Body of pancreas (tissue), 4 donors: Measurements from ENCODE around the gene APMAP. TPM values are rescaled to one million over a fixed set of nuclear protein-coding genes. Genes with fewer than 3 reads are reported as not detected.

Experiments used
- ATAC-seq: fragments of 150-250 bp; one replicate; pipeline ENCODE4 v1.9.1; 2016
- DNase-seq, 4 donors: peaks; one replicate each; pipeline ENCODE4 v3.0.0-alpha.2; 2019
- H3K27ac ChIP-seq, 4 donors: fragments of 200-600 bp; sonication (generic); 1 replicate in 3 of 4; 2 replicates in 1 of 4; pipeline versions ENCODE4 v1.5.1 to v1.6.1; 2016 to 2019; ENCODE audit warnings: mild to moderate bottlenecking in 1 of 4, mixed read lengths in 1 of 4, moderate library complexity in 1 of 4
- H3K27me3 ChIP-seq, 2 donors: fragments of 200-600 bp; sonication (generic); one replicate each; pipeline ENCODE4 v1.6.0; 2016; ENCODE audit warnings: mild to moderate bottlenecking in 1 of 2
- H3K36me3 ChIP-seq, 2 donors: fragments of 200-600 bp; sonication (generic); replicated peaks in 1 of 2; 2 replicates each; pipeline ENCODE4 v1.5.1; 2016; ENCODE audit warnings: low read depth in 2 of 2; ENCODE audit not compliant: insufficient read depth in 1 of 2
- H3K4me1 ChIP-seq: fragments of 200-600 bp; sonication (generic); one replicate; pipeline ENCODE4 v1.6.0; 2016
- H3K4me3 ChIP-seq, 2 donors: fragments of 200-600 bp; sonication (generic); 1 replicate in 1 of 2; 2 replicates in 1 of 2; pipeline ENCODE4 v1.5.1; 2016 to 2019
- H3K9me3 ChIP-seq, 3 donors: fragments of 200-600 bp; sonication (generic); 1 replicate in 2 of 3; 2 replicates in 1 of 3; pipeline ENCODE4 v1.5.1; 2016
- POLR2A ChIP-seq, 3 donors: fragments of 450-650 bp; IDR thresholded peaks; one replicate each; pipeline ENCODE4 v1.6.1; 2016; ENCODE audit warnings: antibody characterized with exemption in 3 of 3, mild to moderate bottlenecking in 2 of 3
- WGBS, 2 donors: methylation state at CpG; one replicate each; pipeline ENCODE4 v1.1.5; 2017; 5-methylcytosine and 5-hydroxymethylcytosine counted together
- intact Hi-C: fragments of 100-400 bp; cut with DNase I; formaldehyde crosslinking; loops from one replicate; pipeline ENCODE4 v1.15.1; 2023
- total RNA-seq, 2 donors: library from RNA; depleted of rRNA; stranded (reverse); fragments of >200 nt; gene quantifications; one replicate each; pipeline ENCODE4 v1.1.0, GENCODE V29; 2016
- TF ChIP-seq, protein P1 (sequence below), 7 experiments: fragments of 450-650 bp in 4 of 7; fragments of 200-600 bp in 3 of 7; sonication (generic) in 3 of 7; IDR thresholded peaks; one replicate each; pipeline ENCODE4 v1.5.1; 2016 to 2019; ENCODE audit warnings: antibody characterized with exemption in 7 of 7

APMAP gene
- total RNA-seq, 2 donors from 2014 or later, result 38.9 to 51.4 TPM

DNA sequence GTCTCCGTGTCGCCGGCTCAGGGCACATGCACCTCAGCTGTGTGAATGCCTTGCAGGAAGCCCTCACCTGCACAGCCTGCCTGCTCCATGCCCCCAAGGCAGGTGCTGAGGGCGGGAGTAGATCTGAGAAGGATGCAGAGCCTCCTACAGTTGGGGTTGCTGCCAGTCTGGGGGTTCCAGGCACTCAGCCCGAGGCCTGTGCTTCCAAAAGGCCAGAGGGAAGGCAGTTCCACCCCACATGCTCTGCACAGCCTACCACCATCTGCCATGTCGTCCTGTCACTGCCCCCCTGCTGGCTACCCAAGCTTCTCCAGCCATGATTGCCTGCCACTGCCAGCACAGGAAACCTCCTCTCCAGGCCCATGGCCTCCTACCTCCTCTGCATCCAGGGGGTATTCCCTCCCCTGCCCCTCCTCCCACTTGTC, 46.1 kb upstream of the APMAP start:
- H3K27ac ChIP-seq, result peak overlapping the region; percentile 48 to 85 (median 83)
- intact Hi-C loops, result no loop called here
- no peak overlapping the region for H3K4me3 ChIP-seq
- H3K9me3 ChIP-seq, result no peaks in the 10 kb centered on the region
- DNase-seq (peak in 1 of 4 donors; percentile 8), ATAC-seq (no peak)
- H3K27me3 ChIP-seq, result no peaks in the 10 kb centered on the region
- H3K36me3 ChIP-seq, result no peaks in the 10 kb centered on the region
- peaks cover 96% of the 10 kb centered on the region for H3K4me1 ChIP-seq
- TF ChIP-seq POLR2A (IDR thresholded peaks at IDR 0.05), result no peak
- TF ChIP-seq, protein P1, sequence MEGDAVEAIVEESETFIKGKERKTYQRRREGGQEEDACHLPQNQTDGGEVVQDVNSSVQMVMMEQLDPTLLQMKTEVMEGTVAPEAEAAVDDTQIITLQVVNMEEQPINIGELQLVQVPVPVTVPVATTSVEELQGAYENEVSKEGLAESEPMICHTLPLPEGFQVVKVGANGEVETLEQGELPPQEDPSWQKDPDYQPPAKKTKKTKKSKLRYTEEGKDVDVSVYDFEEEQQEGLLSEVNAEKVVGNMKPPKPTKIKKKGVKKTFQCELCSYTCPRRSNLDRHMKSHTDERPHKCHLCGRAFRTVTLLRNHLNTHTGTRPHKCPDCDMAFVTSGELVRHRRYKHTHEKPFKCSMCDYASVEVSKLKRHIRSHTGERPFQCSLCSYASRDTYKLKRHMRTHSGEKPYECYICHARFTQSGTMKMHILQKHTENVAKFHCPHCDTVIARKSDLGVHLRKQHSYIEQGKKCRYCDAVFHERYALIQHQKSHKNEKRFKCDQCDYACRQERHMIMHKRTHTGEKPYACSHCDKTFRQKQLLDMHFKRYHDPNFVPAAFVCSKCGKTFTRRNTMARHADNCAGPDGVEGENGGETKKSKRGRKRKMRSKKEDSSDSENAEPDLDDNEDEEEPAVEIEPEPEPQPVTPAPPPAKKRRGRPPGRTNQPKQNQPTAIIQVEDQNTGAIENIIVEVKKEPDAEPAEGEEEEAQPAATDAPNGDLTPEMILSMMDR (IDR thresholded peaks at IDR 0.05), result no peak
- 78 to 83% methylated on average over 6 of the region's 6 CpGs for WGBS, 2 donors

GRCh38 chr20:25038103-25038410, 45.5 kb upstream of the APMAP start:
- Histone ChIP-seq H3K4me1 (peaks cover 96% of the 10 kb centered on the region), H3K27me3 (no peaks in the 10 kb centered on the region), H3K27ac (peak overlapping the region; percentile 48 to 85 (median 83)), H3K4me3 (no peak overlapping the region), H3K9me3 (no peaks in the 10 kb centered on the region), H3K36me3 (no peaks in the 10 kb centered on the region)
- no peak for TF ChIP-seq POLR2A (IDR thresholded peaks at IDR 0.05)
- TF ChIP-seq, protein P1 (IDR thresholded peaks at IDR 0.05), result no peak
- intact Hi-C loops, result no loop called here
- 47 to 65% methylated on average over 3 of the region's 3 CpGs for WGBS, 2 donors
- ATAC-seq, result no peak
- peak in 1 of 4 donors; percentile 3 for DNase-seq

DNA sequence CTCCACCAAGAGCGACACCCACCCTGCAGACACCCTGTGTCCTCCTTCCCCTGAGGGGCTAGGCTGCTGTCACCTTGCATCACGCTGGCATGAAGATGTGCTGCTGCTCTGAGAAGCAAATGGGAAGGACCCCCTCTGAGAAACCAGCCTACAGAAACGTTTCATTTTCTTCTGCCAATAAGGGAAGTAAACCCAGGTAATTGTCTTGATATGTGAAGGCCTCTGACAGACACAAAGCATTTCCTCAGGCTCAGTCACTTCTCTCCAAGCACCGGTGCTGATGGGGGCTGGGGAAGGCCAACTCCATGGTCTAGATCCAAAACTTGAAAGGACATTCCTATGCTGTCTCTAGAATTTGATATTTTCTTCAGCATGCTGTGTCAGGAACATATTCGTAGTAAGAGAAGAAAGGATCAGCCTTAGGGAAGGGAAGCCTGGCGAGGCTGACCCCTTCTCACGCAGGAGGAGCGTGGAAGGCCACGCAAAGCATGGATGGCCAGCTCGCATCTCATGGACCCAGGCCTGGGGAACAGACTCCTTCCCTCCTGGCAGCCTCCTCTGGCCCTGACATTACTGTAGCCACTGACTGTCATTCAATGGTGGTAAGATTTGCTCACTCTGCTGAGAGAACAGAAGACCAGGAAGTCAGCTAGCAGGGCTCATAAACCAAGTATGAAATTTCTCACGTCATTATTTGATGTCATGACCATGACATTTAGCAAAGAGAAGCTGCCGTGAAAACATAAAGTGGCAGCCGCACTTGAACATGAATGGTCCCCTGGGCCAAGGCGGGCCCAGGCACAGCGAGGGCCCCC, 44.9 kb upstream of the APMAP start:
- peaks cover 96% of the 10 kb centered on the region for H3K4me1 ChIP-seq
- ATAC-seq (no peak), DNase-seq (peak in 1 of 4 donors; percentile 7)
- no peaks in the 10 kb centered on the region for H3K36me3 ChIP-seq
- 63 to 67% methylated on average over 14 to 15 of the region's 15 CpGs for WGBS, 2 donors
- intact Hi-C loops, result no loop called here
- H3K4me3 ChIP-seq, result no peak overlapping the region
- peak overlapping the region; percentile 48 to 85 (median 83) for H3K27ac ChIP-seq
- no peaks in the 10 kb centered on the region for H3K27me3 ChIP-seq
- H3K9me3 ChIP-seq, result no peaks in the 10 kb centered on the region
- no peak for TF ChIP-seq POLR2A (IDR thresholded peaks at IDR 0.05)
- TF ChIP-seq, protein P1 (IDR thresholded peaks at IDR 0.05), result no peak

DNA sequence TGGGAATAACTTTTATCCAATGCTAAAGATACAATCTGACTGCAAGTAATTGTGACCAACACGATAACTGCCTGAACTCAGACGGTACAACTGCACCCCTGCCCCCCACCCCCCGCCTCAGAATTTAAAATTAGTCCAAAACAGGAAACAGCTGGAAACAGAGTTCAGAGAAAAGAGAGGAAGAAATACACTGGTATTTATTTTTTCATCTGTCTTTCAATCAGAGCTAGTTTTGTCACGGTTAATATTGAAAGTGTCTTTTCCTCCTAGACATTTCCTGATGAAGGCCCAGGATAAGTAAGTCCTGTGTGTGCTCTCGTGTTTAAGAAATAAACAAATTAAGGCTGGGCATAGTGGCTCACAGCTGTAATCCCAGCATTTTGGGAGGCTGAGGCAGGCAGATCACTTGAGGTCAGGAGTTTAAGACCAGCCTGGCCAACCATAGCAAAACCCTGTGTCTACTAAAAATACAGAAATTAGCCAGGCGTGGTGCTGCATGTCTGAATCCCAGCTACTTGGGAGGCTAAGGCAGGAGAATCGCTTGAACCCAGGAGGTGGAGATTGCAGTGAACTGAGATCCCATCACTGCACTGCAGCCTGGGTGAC, 43.9 kb upstream of the APMAP start:
- Histone ChIP-seq H3K4me1 (peaks cover 96% of the 10 kb centered on the region), H3K27me3 (no peaks in the 10 kb centered on the region), H3K36me3 (no peaks in the 10 kb centered on the region), H3K9me3 (no peaks in the 10 kb centered on the region), H3K27ac (peak overlapping the region in 2 of 4 donors; percentile 24 to 82), H3K4me3 (no peak overlapping the region)
- intact Hi-C loops, result no loop called here
- TF ChIP-seq POLR2A (IDR thresholded peaks at IDR 0.05), result no peak
- TF ChIP-seq, protein P1 (IDR thresholded peaks at IDR 0.05), result no peak
- DNase-seq (peak in 1 of 4 donors; percentile 3), ATAC-seq (no peak)
- WGBS, 2 donors, result 49 to 59% methylated on average over 7 of the region's 7 CpGs
